Neuronal stem cell (in vitro differentiated cells): ENCODE results near the gene UBA7.
"Not testable (repeated sequence)": the region's sequence is repeated elsewhere in the genome, so short reads cannot be mapped to it uniquely, and the experiment has no call there.

Source experiments
- DNase-seq: peaks from one replicate; pipeline ENCODE4 v3.0.0-alpha.2; 2013; ENCODE audit warnings: low spot score
- H2AFZ ChIP-seq: one replicate; pipeline ENCODE4 v1.6.1; 2013; ENCODE audit warnings: mild to moderate bottlenecking, low read length, inconsistent platforms
- H2AK5ac ChIP-seq: 2 replicates; pipeline ENCODE4 v1.6.1; 2013; ENCODE audit warnings: low read depth, mild to moderate bottlenecking, inconsistent platforms, low read length, moderate library complexity, mixed read lengths
- H2BK120ac ChIP-seq: 2 replicates; pipeline ENCODE4 v1.6.1; 2013; ENCODE audit warnings: low read depth, mild to moderate bottlenecking, inconsistent platforms, low read length, moderate library complexity, mixed read lengths
- H2BK12ac ChIP-seq: one replicate; pipeline ENCODE4 v1.6.1; 2013; ENCODE audit warnings: low read length, inconsistent platforms
- H2BK15ac ChIP-seq: 2 replicates; pipeline ENCODE4 v1.6.1; 2013; ENCODE audit warnings: mild to moderate bottlenecking, low read length, inconsistent platforms, mixed read lengths
- H2BK5ac ChIP-seq: one replicate; pipeline ENCODE4 v1.6.1; 2013; ENCODE audit warnings: inconsistent platforms, mild to moderate bottlenecking, low read length, moderate library complexity
- H3K14ac ChIP-seq: one replicate; pipeline ENCODE4 v1.6.1; 2013; ENCODE audit warnings: low read length, inconsistent platforms
- H3K18ac ChIP-seq: 2 replicates; pipeline ENCODE4 v1.6.1; 2013; ENCODE audit warnings: low read length, inconsistent platforms
- H3K23ac ChIP-seq: 2 replicates; pipeline ENCODE4 v1.6.1; 2013; ENCODE audit warnings: low read depth, mild to moderate bottlenecking, mixed read lengths, low read length, inconsistent platforms; ENCODE audit not compliant: poor library complexity
- H3K27ac ChIP-seq: replicated peaks from 3 replicates; pipeline ENCODE4 v1.5.1; 2013; ENCODE audit warnings: low read length, inconsistent platforms
- H3K27me3 ChIP-seq, 3 experiments: 2 replicates each; pipeline ENCODE4 v1.6.1; 2013; ENCODE audit warnings: low read length in 3 of 3, mild to moderate bottlenecking in 2 of 3, inconsistent platforms in 1 of 3, low read depth in 1 of 3, mixed read lengths in 1 of 3, moderate library complexity in 1 of 3; ENCODE audit not compliant: control insufficient read depth in 3 of 3, insufficient read depth in 3 of 3
- H3K36me3 ChIP-seq, 2 donors: replicated peaks in 1 of 2; 2 replicates each; pipeline ENCODE4 v1.6.1; 2013; ENCODE audit warnings: low read length in 2 of 2; ENCODE audit not compliant: control insufficient read depth in 2 of 2, insufficient read depth in 2 of 2
- H3K4ac ChIP-seq: 2 replicates; pipeline ENCODE4 v1.6.1; 2013; ENCODE audit warnings: inconsistent platforms, mild to moderate bottlenecking, low read length, moderate library complexity
- H3K4me1 ChIP-seq, 2 donors: 1 replicate in 1 of 2; 2 replicates in 1 of 2; pipeline ENCODE4 v1.6.1; 2013; ENCODE audit warnings: low read length in 2 of 2, low read depth in 1 of 2; ENCODE audit not compliant: control insufficient read depth in 2 of 2, insufficient read depth in 1 of 2
- H3K4me2 ChIP-seq: one replicate; pipeline ENCODE4 v1.6.1; 2013; ENCODE audit warnings: mild to moderate bottlenecking, low read length, inconsistent platforms; ENCODE audit not compliant: insufficient read depth, poor library complexity, severe bottlenecking
- H3K4me3 ChIP-seq, 2 donors: 2 replicates each; pipeline ENCODE4 v1.5.1; 2013; ENCODE audit warnings: low read length in 2 of 2, mild to moderate bottlenecking in 2 of 2, inconsistent platforms in 1 of 2, moderate library complexity in 1 of 2
- H3K79me1 ChIP-seq: one replicate; pipeline ENCODE4 v1.6.1; 2013; ENCODE audit warnings: low read depth, mild to moderate bottlenecking, inconsistent platforms, low read length, moderate library complexity
- H3K9ac ChIP-seq: one replicate; pipeline ENCODE4 v1.6.1; 2013; ENCODE audit warnings: mild to moderate bottlenecking, low read depth, low read length, inconsistent platforms; ENCODE audit not compliant: poor library complexity
- H3K9me3 ChIP-seq, 2 donors: replicated peaks in 1 of 2; 2 replicates each; pipeline versions ENCODE3 to v1.6.1; 2013; ENCODE audit warnings: low read length in 2 of 2, mild to moderate bottlenecking in 2 of 2, inconsistent platforms in 1 of 2, low read depth in 1 of 2, mixed read lengths in 1 of 2, moderate library complexity in 1 of 2; ENCODE audit not compliant: control insufficient read depth in 2 of 2, insufficient read depth in 1 of 2
- H4K8ac ChIP-seq: one replicate; pipeline ENCODE4 v1.6.1; 2013; ENCODE audit warnings: low read depth, mild to moderate bottlenecking, inconsistent platforms, low read length, moderate library complexity
- H4K91ac ChIP-seq: one replicate; pipeline ENCODE4 v1.6.1; 2013; ENCODE audit warnings: low read length, low read depth, mild to moderate bottlenecking, inconsistent platforms; ENCODE audit not compliant: poor library complexity
- WGBS, 2 donors: extraction: QIAGEN DNeasy Blood & Tissue Kit; methylation state at CpG; one replicate each; pipeline ENCODE4 v1.1.7; 2013; ENCODE audit warnings: missing lambda C conversion rate in 2 of 2, mixed read lengths in 1 of 2; ENCODE audit not compliant: insufficient read length in 2 of 2, insufficient replicate concordance in 1 of 2; ENCODE audit errors: extremely low coverage in 2 of 2; 5-methylcytosine and 5-hydroxymethylcytosine counted together

Gene UBA7

DNA sequence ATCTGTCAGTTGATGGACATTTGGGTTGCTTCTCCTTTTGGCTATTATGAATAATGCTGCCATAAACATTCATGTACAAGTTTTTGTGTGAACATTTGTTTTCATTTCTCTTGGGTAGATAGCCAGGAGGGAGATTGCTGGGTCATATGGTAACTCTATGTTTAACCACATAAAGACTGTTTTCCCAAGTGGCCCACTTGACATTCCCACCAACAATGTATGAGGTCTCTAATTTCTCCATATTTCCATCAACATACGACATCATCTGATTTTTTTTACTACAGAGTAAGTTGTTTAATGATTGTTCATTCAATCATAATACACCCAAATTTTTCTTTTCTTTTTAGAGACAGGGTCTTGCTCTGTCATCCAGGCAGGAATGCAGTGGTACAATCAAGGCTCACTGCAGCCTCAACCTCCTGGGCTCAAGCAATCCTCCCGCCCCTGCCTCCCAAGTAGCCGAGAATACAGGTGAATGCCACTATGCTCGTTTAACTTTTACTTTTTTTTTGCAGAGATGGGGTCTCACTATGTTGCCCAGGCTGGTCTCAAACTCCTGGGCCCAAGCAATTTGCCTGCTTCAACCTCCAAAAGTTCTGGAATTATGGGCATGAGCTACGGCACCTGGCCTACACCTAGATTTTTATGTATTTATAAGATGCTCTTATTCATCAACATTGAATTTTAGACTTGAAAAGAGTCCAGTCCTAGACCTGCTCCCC, 34.2 kb downstream of the UBA7 start:
- WGBS, 2 donors = no CpG with 5 or more reads among the region's 5 CpGs
- H4K8ac ChIP-seq = no peak overlapping the region
- no peak overlapping the region for H3K4me3 ChIP-seq

DNA sequence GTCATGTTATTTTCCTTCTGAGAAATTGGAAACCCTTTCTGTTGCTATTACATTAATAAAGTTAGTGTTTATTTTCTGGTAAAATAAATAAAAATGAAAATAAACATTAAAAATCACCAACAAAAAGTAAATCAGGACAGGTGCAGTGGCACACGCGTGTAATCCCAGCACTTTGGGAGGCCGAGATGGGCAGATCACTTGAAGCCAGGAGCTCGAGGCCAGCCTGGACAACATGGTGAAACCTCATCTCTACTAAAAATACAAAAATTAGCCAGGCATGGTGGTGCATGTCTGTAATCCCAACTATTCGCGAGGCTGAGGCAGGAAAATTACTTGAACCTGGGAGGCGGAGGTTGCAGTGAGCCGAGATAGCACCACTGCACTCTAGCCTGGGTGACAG, 37.7 kb downstream of the UBA7 start:
- not testable (repeated sequence) for H3K79me1 ChIP-seq, H2BK12ac ChIP-seq, H3K18ac ChIP-seq, H2BK15ac ChIP-seq, H3K9me3 ChIP-seq, H2BK5ac ChIP-seq, H3K4ac ChIP-seq, H3K4me2 ChIP-seq, H2AK5ac ChIP-seq, DNase-seq, H3K23ac ChIP-seq, H2AFZ ChIP-seq, H3K9ac ChIP-seq, H3K14ac ChIP-seq, H2BK120ac ChIP-seq, H4K8ac ChIP-seq, H3K27me3 ChIP-seq, H3K4me1 ChIP-seq, H3K27ac ChIP-seq, H4K91ac ChIP-seq, H3K4me3 ChIP-seq
- peaks cover 6 to 65% of the 10 kb centered on the region in 2 donors for H3K36me3 ChIP-seq
- no CpG with 5 or more reads among the region's 8 CpGs for WGBS, 2 donors

More for the DNA sequence above, 34.2 kb downstream of the UBA7 start:
- peaks cover 14 to 81% of the 10 kb centered on the region in 2 donors for H3K36me3 ChIP-seq
- H2BK15ac ChIP-seq = no peak overlapping the region
- peaks cover 0 to 5% of the 10 kb centered on the region in 2 donors for H3K4me1 ChIP-seq
- DNase-seq = no peak
- H3K14ac ChIP-seq = no peak overlapping the region
- no peak overlapping the region for H3K4me2 ChIP-seq
- H3K79me1 ChIP-seq = peaks cover 7% of the 10 kb centered on the region
- no peak overlapping the region for H2BK5ac ChIP-seq
- H2BK12ac ChIP-seq = no peak overlapping the region
- peaks cover 0 to 5% of the 10 kb centered on the region in 2 donors for H3K9me3 ChIP-seq
- H3K4ac ChIP-seq = no peak overlapping the region
- H4K91ac ChIP-seq = no peak overlapping the region
- no peak overlapping the region for H3K23ac ChIP-seq
- H2BK120ac ChIP-seq = no peak overlapping the region
- H3K9ac ChIP-seq = no peak overlapping the region
- H3K27ac ChIP-seq = no peak overlapping the region
- no peak overlapping the region for H2AFZ ChIP-seq
- no peak overlapping the region for H3K18ac ChIP-seq
- H3K27me3 ChIP-seq = no peaks in the 10 kb centered on the region
- H2AK5ac ChIP-seq = no peak overlapping the region

DNA sequence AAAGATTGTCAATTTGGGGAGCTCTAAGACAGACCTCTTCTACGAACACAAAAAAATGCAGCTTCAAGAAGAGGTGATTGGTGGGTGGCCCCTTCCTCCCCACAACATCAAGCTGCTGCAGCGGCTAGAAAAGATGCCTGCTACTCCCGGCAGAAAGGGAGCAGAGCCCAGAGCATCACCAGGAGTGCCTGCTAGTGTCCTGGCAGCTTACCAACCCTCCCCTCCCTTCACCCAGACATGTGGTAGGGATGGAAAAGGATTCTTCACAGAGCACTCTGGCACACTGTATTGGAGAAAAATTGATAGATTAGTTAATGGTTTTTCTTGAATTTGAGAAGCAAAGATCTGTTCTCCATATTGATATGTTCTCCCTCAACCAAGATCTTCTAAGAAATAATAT, 38.2 kb downstream of the UBA7 start:
- no peak overlapping the region for H2AFZ ChIP-seq
- peaks cover 0 to 5% of the 10 kb centered on the region in 2 donors for H3K9me3 ChIP-seq
- no CpG with 5 or more reads among the region's 3 CpGs for WGBS, 2 donors
- H3K4me1 ChIP-seq = peaks cover 0 to under 1% of the 10 kb centered on the region in 2 donors
- no peak overlapping the region for H2BK15ac ChIP-seq
- H3K23ac ChIP-seq = no peak overlapping the region
- no peak overlapping the region for H3K4me3 ChIP-seq
- no peak overlapping the region for H2BK5ac ChIP-seq
- no peak overlapping the region for H3K4ac ChIP-seq
- H3K36me3 ChIP-seq = peaks cover 6 to 63% of the 10 kb centered on the region in 2 donors
- H4K8ac ChIP-seq = no peak overlapping the region
- H4K91ac ChIP-seq = no peak overlapping the region
- no peak overlapping the region for H2BK12ac ChIP-seq
- H3K27me3 ChIP-seq = no peaks in the 10 kb centered on the region
- no peak overlapping the region for H2AK5ac ChIP-seq
- no peak overlapping the region for H3K18ac ChIP-seq
- no peak overlapping the region for H3K9ac ChIP-seq
- peaks cover 7% of the 10 kb centered on the region for H3K79me1 ChIP-seq
- no peak overlapping the region for H3K14ac ChIP-seq
- H3K27ac ChIP-seq = no peak overlapping the region
- no peak overlapping the region for H3K4me2 ChIP-seq
- no peak for DNase-seq
- no peak overlapping the region for H2BK120ac ChIP-seq

DNA sequence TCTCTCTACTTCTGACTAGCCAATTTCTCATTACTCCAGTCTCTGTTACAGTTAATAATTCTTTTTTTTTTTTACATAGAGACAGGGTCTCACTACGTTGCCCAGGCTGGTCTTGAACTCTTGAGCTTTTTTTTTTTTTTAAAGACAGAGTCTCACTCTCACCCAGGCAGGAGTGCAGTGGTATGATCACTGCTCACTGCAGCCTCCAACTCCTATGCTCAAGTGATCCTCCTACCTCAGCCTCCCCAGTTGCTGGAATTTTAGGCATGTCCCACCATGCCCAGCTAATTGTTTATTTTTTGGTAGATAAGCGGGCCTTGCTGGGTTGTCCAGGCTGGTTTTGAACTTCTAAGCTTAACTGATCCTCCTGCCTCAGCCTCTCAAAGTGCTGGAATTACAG, 41.0 kb downstream of the UBA7 start:
- H3K9ac ChIP-seq = no peak overlapping the region
- H3K23ac ChIP-seq = no peak overlapping the region
- no peak overlapping the region for H3K14ac ChIP-seq
- H2BK15ac ChIP-seq = no peak overlapping the region
- H3K4me2 ChIP-seq = no peak overlapping the region
- H3K36me3 ChIP-seq = peaks cover 2 to 54% of the 10 kb centered on the region in 2 donors
- DNase-seq = no peak
- no CpG with 5 or more reads among the region's 2 CpGs for WGBS, 2 donors
- no peak overlapping the region for H2BK120ac ChIP-seq
- no peak overlapping the region for H3K18ac ChIP-seq
- no peak overlapping the region for H4K91ac ChIP-seq
- no peak overlapping the region for H2BK5ac ChIP-seq
- H2AFZ ChIP-seq = no peak overlapping the region
- no peak overlapping the region for H2BK12ac ChIP-seq
- H3K4me3 ChIP-seq = no peak overlapping the region
- H3K9me3 ChIP-seq = no peaks in the 10 kb centered on the region
- no peaks in the 10 kb centered on the region for H3K4me1 ChIP-seq
- no peaks in the 10 kb centered on the region for H3K27me3 ChIP-seq
- H3K79me1 ChIP-seq = peaks cover 3% of the 10 kb centered on the region
- H2AK5ac ChIP-seq = no peak overlapping the region
- no peak overlapping the region for H3K4ac ChIP-seq
- H3K27ac ChIP-seq = no peak overlapping the region
- H4K8ac ChIP-seq = no peak overlapping the region
